HCT116 (cell line): ENCODE data around the gene CRYGC. TPM values are rescaled to one million over a fixed set of nuclear protein-coding genes. Genes with fewer than 3 reads are reported as not detected.

Experiments
- ATAC-seq: fragments of 200-7000 bp; cut with Tn5 transposase; 2 replicates; pipeline ENCODE4 v1.9.1; 2020; ENCODE audit warnings: mild to moderate bottlenecking, moderate library complexity
- BruUV-seq: library from RNA; stranded (reverse); fragments of 400-500 nt; replicated peaks from 2 replicates; lab custom pipeline; 2021; lab: Mats Ljungman, UMichigan
- CTCF ChIA-PET: fragments of 300-600 bp; sonication (Branson Sonifier 250); formaldehyde crosslinking; loops from one replicate; lab custom pipeline; 2021; ENCODE audit warnings: antibody characterized with exemption; lab: Charles Lee
- POLR2A ChIA-PET: fragments of 300-600, 350-600 bp; sonication (Branson Sonifier 250); formaldehyde crosslinking; loops from one replicate; lab custom pipeline; 2021; ENCODE audit warnings: antibody characterized with exemption; lab: Charles Lee
- RAD21 ChIA-PET, 2 experiments: fragments of 300-600 bp; sonication (Branson Sonifier 250); formaldehyde crosslinking; loops; one replicate each; lab custom pipeline; 2023; ENCODE audit warnings: low total read pairs in 2 of 2; ENCODE audit not compliant: uncharacterized antibody in 2 of 2, unreplicated experiment in 2 of 2, low non-redundant PET in 1 of 2; lab: Charles Lee
- DNase-seq: peaks from one replicate; pipeline ENCODE4 v3.0.0-alpha.2; 2010; ENCODE audit warnings: low read depth, low spot score
- H2AFZ ChIP-seq: fragments of 200-600 bp; shearing (Covaris generic), sonication (generic); 2 replicates; pipeline ENCODE4 v1.6.1; 2017; ENCODE audit warnings: low read depth, mixed run types, mixed read lengths, antibody characterized with exemption, low read length; ENCODE audit not compliant: poor library complexity, severe bottlenecking
- H3K27ac ChIP-seq: 2 replicates; pipeline ENCODE4 v1.5.1; 2012; ENCODE audit warnings: low read depth, low read length
- H3K27me3 ChIP-seq: fragments of 200-600 bp; sonication (generic); 2 replicates; pipeline ENCODE4 v1.6.1; 2016; ENCODE audit warnings: mixed run types, low read length, mixed read lengths; ENCODE audit not compliant: insufficient read depth
- H3K36me3 ChIP-seq, 2 experiments: fragments of 200-500 bp in 1 of 2; fragments of 200-600 bp in 1 of 2; sonication (Bioruptor generic) in 1 of 2; sonication (generic) in 1 of 2; 2 replicates each; pipeline versions ENCODE4 v1.5.1 to v1.6.1; 2014 to 2016; ENCODE audit warnings: low read length in 2 of 2, inconsistent platforms in 1 of 2, mixed read lengths in 1 of 2, mixed run types in 1 of 2; ENCODE audit not compliant: insufficient read depth in 2 of 2, control insufficient read depth in 1 of 2
- H3K4me1 ChIP-seq, 2 experiments: fragments of 200-600 bp in 1 of 2; sonication (generic) in 1 of 2; 2 replicates each; pipeline versions ENCODE4 v1.5.1 to v1.6.1; 2012 to 2017; ENCODE audit warnings: low read length in 2 of 2, inconsistent platforms in 1 of 2, mild to moderate bottlenecking in 1 of 2, mixed read lengths in 1 of 2, mixed run types in 1 of 2, moderate library complexity in 1 of 2; ENCODE audit not compliant: insufficient read depth in 2 of 2, control insufficient read depth in 1 of 2
- H3K4me2 ChIP-seq: fragments of 200-600 bp; sonication (generic); 2 replicates; pipeline ENCODE4 v1.6.1; 2017; ENCODE audit warnings: mixed run types, low read length, mixed read lengths
- H3K4me3 ChIP-seq, 2 experiments: fragments of 200-600 bp in 1 of 2; sonication (generic) in 1 of 2; replicated peaks in 1 of 2; 2 replicates each; pipeline ENCODE4 v1.5.1; 2011 to 2016; ENCODE audit warnings: low read length in 2 of 2, control low read depth in 1 of 2, low read depth in 1 of 2, mild to moderate bottlenecking in 1 of 2, mixed read lengths in 1 of 2, mixed run types in 1 of 2
- H3K79me2 ChIP-seq: fragments of 200-600 bp; sonication (generic); 2 replicates; pipeline ENCODE4 v1.6.1; 2017; ENCODE audit warnings: mild to moderate bottlenecking, mixed run types, low read length, moderate library complexity, mixed read lengths; ENCODE audit not compliant: insufficient read depth
- H3K9ac ChIP-seq: fragments of 200-600 bp; sonication (generic); 2 replicates; pipeline ENCODE4 v1.6.1; 2016; ENCODE audit warnings: low read length, mixed read lengths
- H3K9me2 ChIP-seq: fragments of 200-600 bp; sonication (generic), shearing (Covaris generic); 2 replicates; pipeline ENCODE4 v1.6.1; 2017; ENCODE audit warnings: mixed run types, mild to moderate bottlenecking, moderate library complexity; ENCODE audit not compliant: insufficient read depth
- H3K9me3 ChIP-seq, 2 experiments: fragments of 200-500 bp in 1 of 2; fragments of 200-600 bp in 1 of 2; sonication (Bioruptor generic) in 1 of 2; sonication (generic) in 1 of 2; 2 replicates each; pipeline ENCODE4 v1.6.1; 2014 to 2017; ENCODE audit warnings: low read length in 2 of 2, mixed read lengths in 2 of 2, inconsistent platforms in 1 of 2, low read depth in 1 of 2, mild to moderate bottlenecking in 1 of 2, mixed run types in 1 of 2, moderate library complexity in 1 of 2; ENCODE audit not compliant: control insufficient read depth in 1 of 2, insufficient read depth in 1 of 2
- H4K20me1 ChIP-seq: fragments of 200-600 bp; sonication (generic), shearing (Covaris generic); 2 replicates; pipeline ENCODE4 v1.6.1; 2017; ENCODE audit warnings: mixed run types, mild to moderate bottlenecking, moderate library complexity; ENCODE audit not compliant: insufficient read depth
- CEBPB ChIP-seq: IDR thresholded peaks from 2 replicates; pipeline ENCODE4 v1.6.1; 2012; ENCODE audit warnings: low read depth
- POLR2A ChIP-seq: IDR thresholded peaks from 2 replicates; pipeline ENCODE4 v1.7.0; 2011; ENCODE audit warnings: borderline replicate concordance; ENCODE audit not compliant: insufficient read depth, insufficient read length; ENCODE audit errors: extremely low read depth
- POLR2AphosphoS5 ChIP-seq: IDR thresholded peaks from 2 replicates; pipeline ENCODE4 v1.6.1; 2011; ENCODE audit warnings: mild to moderate bottlenecking, low read depth, low read length, moderate library complexity
- SIN3A ChIP-seq: IDR thresholded peaks from 2 replicates; pipeline ENCODE4 v1.6.1; 2012; ENCODE audit warnings: low read depth
- TCF7L2 ChIP-seq: IDR thresholded peaks from 2 replicates; pipeline ENCODE4 v1.7.0; 2011; ENCODE audit warnings: borderline replicate concordance, inconsistent platforms; ENCODE audit not compliant: insufficient read depth, insufficient read length; ENCODE audit errors: extremely low read depth
- ZBTB33 ChIP-seq: IDR thresholded peaks from 2 replicates; pipeline ENCODE4 v1.6.1; 2011; ENCODE audit warnings: mild to moderate bottlenecking, low read length, moderate library complexity; ENCODE audit not compliant: insufficient replicate concordance; ENCODE audit errors: extremely low read depth
- intact Hi-C: fragments of 100-400 bp; cut with micrococcal nuclease; formaldehyde crosslinking; loops from 2 replicates; pipeline ENCODE4 v1.10.0; 2022
- total RNA-seq: library from RNA; stranded (reverse); gene quantifications from one replicate; pipeline ENCODE4 v1.2.1, GENCODE V29; 2021; ENCODE audit not compliant: unreplicated experiment

CRYGC gene
- total RNA-seq, 1 experiment from 2014 or later = not detected

GRCh38 chr2:208098267-208098666, 31.4 kb downstream of the CRYGC start:
- Histone ChIP-seq H3K36me3 (no peaks in the 10 kb centered on the region), H3K27me3 (no peaks in the 10 kb centered on the region), H3K9me2 (no peaks in the 10 kb centered on the region), H3K4me1 (peaks cover 0 to 5% of the 10 kb centered on the region in 2 experiments; a peak in 1 of 4 replicates), H3K9ac (no peak overlapping the region), H3K9me3 (no peaks in the 10 kb centered on the region), H4K20me1 (no peaks in the 10 kb centered on the region), H3K27ac (no peak overlapping the region), H2AFZ (no peak overlapping the region), H3K79me2 (no peaks in the 10 kb centered on the region), H3K4me3 (no peak overlapping the region), H3K4me2 (no peak overlapping the region)
- POLR2A ChIA-PET = no interaction called here
- ATAC-seq (no peak), DNase-seq (no peak)
- CTCF ChIA-PET = no interaction called here
- TF ChIP-seq TCF7L2 = no peak
- no peak for TF ChIP-seq ZBTB33
- no peak for TF ChIP-seq CEBPB
- TF ChIP-seq POLR2AphosphoS5 = no peak
- TF ChIP-seq POLR2A = no peak
- TF ChIP-seq SIN3A = no peak
- RAD21 ChIA-PET = no interaction called here
- intact Hi-C loops = no loop called here
- no TSS peak for BruUV-seq

DNA sequence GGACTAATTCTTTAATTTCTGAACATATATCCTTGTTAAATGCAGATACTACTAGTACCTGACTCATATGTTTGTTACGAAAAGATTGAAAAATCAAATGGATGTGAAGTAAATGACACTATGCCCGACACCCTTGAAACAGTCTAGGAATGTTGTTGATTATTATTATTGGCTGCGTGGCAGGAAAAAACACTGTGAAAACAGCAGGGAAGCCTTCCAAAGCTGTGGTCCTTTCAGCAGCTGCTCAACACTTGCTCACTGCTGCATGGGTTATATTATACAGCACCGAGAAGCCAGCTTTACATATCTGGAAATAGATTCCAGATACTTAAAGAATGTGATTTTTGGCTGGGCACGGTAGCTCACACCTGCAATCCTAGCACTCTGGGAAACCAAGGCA, 31.8 kb downstream of the CRYGC start:
- Histone ChIP-seq H3K9me3 (no peaks in the 10 kb centered on the region), H3K4me2 (no peak overlapping the region), H2AFZ (no peak overlapping the region), H4K20me1 (no peaks in the 10 kb centered on the region), H3K9ac (no peak overlapping the region), H3K36me3 (no peaks in the 10 kb centered on the region), H3K27ac (no peak overlapping the region), H3K79me2 (no peaks in the 10 kb centered on the region), H3K4me3 (no peak overlapping the region), H3K4me1 (peaks cover 0 to 5% of the 10 kb centered on the region in 2 experiments; a peak in 1 of 4 replicates), H3K9me2 (no peaks in the 10 kb centered on the region), H3K27me3 (no peaks in the 10 kb centered on the region)
- TF ChIP-seq POLR2AphosphoS5 = no peak
- ATAC-seq (no peak), DNase-seq (no peak)
- ChIA-PET RAD21 (no interaction called here), CTCF (no interaction called here), POLR2A (no interaction called here)
- intact Hi-C loops = no loop called here
- no TSS peak for BruUV-seq
